ENCODE measurements around the gene MUC21. TPM values are rescaled to one million over a fixed set of nuclear protein-coding genes. Genes with fewer than 3 reads are reported as not detected.

The MUC21 gene
- polyA plus RNA-seq, 1 of the 3 experiments (the other 2 are of a cell fraction) = not detected

DNA sequence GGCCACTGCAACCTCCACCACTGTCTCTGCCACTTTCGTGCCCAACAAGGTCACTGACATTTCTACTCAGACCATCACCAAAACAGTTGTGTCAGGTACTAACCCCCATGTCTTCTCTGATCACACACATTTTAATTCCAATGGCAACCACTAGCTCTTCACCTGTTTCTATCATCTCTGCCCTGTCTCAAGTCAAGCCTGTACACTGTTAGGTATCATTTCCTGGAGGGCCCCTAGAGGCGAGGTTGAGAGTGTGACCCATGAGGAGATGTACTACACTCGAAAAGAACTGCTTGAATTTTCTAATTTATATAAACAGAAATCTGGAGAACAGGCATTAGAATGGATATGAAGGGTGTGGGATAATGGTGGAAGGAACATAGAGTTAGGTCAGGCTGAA is 17.4 kb upstream of the MUC21 start:
- H3K79me2 ChIP-seq (ENCODE audit: insufficient read depth) = no peaks in the 10 kb centered on the region
- 10% methylated on average over 3 of the region's 3 CpGs for WGBS (ENCODE audit: low lambda C conversion rate)
- no peak overlapping the region for H3K27ac ChIP-seq (ENCODE audit: low read depth in 2 of 2, low read length in 1 of 2)
- no peaks in the 10 kb centered on the region; a peak in 1 of 4 replicates for H3K4me1 ChIP-seq (ENCODE audit: control insufficient read depth in 1 of 2, insufficient read depth in 2 of 2, low read depth in 1 of 2, low read length in 1 of 2)
- no peak overlapping the region for H2AFZ ChIP-seq (ENCODE audit: low read depth)
- no peak overlapping the region for H3K4me2 ChIP-seq
- no peak overlapping the region for H3K4me3 ChIP-seq (ENCODE audit: low read depth in 2 of 2, low read length in 1 of 2)
- H3K36me3 ChIP-seq (replicated peaks in 1 of 2; ENCODE audit: control insufficient read depth in 1 of 2, insufficient read depth in 2 of 2, low read length in 1 of 2) = no peaks in the 10 kb centered on the region
- no peaks in the 10 kb centered on the region for H3K9me3 ChIP-seq
- H3F3A ChIP-seq (replicated peaks; ENCODE audit: insufficient read depth) = no peaks in the 10 kb centered on the region
- CTCF ChIA-PET = interaction anchor here (1.2 kb wide), 1 partner anchor 121 kb away, joined by 3 read pairs; no protein-coding TSS in a partner anchor
- H3K9me2 ChIP-seq = no peaks in the 10 kb centered on the region
- DNase-seq = no peak
- POLR2A ChIA-PET = no interaction called here
- TF ChIP-seq SMC3 (IDR thresholded peaks at IDR 0.05; ENCODE audit: low read depth, low read length) (no peak), POLR2AphosphoS5 (IDR thresholded peaks at IDR 0.05; ENCODE audit: low read depth, low read length) (no peak), TEAD4 (IDR thresholded peaks at IDR 0.05; ENCODE audit: borderline replicate concordance, insufficient read depth) (no peak), SIN3A (IDR thresholded peaks at IDR 0.05; ENCODE audit: borderline replicate concordance, low read depth, low read length) (no peak), MXI1 (IDR thresholded peaks at IDR 0.05; ENCODE audit: low read depth, low read length) (no peak), TAF1 (IDR thresholded peaks at IDR 0.05; ENCODE audit: borderline replicate concordance, low read depth, low read length) (no peak), NRF1 (IDR thresholded peaks at IDR 0.05; ENCODE audit: low read depth, low read length) (no peak), NFIC (IDR thresholded peaks at IDR 0.05; ENCODE audit: borderline replicate concordance) (no peak), YY1 (IDR thresholded peaks at IDR 0.05; ENCODE audit: low read depth) (no peak), FOSL2 (IDR thresholded peaks at IDR 0.05; ENCODE audit: borderline replicate concordance, low read depth) (no peak), EP300 (IDR thresholded peaks at IDR 0.05; ENCODE audit: borderline replicate concordance in 1 of 2, low read depth in 1 of 2, low read length in 1 of 2) (no peak), ELF1 (IDR thresholded peaks at IDR 0.05) (no peak), GABPA (IDR thresholded peaks at IDR 0.05; ENCODE audit: low read depth) (no peak), RFX5 (IDR thresholded peaks at IDR 0.05; ENCODE audit: low read length) (no peak)
- TF ChIP-seq, protein P1, sequence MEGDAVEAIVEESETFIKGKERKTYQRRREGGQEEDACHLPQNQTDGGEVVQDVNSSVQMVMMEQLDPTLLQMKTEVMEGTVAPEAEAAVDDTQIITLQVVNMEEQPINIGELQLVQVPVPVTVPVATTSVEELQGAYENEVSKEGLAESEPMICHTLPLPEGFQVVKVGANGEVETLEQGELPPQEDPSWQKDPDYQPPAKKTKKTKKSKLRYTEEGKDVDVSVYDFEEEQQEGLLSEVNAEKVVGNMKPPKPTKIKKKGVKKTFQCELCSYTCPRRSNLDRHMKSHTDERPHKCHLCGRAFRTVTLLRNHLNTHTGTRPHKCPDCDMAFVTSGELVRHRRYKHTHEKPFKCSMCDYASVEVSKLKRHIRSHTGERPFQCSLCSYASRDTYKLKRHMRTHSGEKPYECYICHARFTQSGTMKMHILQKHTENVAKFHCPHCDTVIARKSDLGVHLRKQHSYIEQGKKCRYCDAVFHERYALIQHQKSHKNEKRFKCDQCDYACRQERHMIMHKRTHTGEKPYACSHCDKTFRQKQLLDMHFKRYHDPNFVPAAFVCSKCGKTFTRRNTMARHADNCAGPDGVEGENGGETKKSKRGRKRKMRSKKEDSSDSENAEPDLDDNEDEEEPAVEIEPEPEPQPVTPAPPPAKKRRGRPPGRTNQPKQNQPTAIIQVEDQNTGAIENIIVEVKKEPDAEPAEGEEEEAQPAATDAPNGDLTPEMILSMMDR (IDR thresholded peaks at IDR 0.05) = no peak
- TF ChIP-seq, protein P2, sequence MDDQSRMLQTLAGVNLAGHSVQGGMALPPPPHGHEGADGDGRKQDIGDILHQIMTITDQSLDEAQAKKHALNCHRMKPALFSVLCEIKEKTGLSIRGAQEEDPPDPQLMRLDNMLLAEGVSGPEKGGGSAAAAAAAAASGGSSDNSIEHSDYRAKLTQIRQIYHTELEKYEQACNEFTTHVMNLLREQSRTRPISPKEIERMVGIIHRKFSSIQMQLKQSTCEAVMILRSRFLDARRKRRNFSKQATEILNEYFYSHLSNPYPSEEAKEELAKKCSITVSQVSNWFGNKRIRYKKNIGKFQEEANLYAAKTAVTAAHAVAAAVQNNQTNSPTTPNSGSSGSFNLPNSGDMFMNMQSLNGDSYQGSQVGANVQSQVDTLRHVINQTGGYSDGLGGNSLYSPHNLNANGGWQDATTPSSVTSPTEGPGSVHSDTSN (IDR thresholded peaks at IDR 0.05) = no peak
- TF ChIP-seq, protein P3, sequence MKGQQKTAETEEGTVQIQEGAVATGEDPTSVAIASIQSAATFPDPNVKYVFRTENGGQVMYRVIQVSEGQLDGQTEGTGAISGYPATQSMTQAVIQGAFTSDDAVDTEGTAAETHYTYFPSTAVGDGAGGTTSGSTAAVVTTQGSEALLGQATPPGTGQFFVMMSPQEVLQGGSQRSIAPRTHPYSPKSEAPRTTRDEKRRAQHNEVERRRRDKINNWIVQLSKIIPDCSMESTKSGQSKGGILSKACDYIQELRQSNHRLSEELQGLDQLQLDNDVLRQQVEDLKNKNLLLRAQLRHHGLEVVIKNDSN (IDR thresholded peaks at IDR 0.05; ENCODE audit: borderline replicate concordance, low read depth) = no peak
- TF ChIP-seq, protein P4, sequence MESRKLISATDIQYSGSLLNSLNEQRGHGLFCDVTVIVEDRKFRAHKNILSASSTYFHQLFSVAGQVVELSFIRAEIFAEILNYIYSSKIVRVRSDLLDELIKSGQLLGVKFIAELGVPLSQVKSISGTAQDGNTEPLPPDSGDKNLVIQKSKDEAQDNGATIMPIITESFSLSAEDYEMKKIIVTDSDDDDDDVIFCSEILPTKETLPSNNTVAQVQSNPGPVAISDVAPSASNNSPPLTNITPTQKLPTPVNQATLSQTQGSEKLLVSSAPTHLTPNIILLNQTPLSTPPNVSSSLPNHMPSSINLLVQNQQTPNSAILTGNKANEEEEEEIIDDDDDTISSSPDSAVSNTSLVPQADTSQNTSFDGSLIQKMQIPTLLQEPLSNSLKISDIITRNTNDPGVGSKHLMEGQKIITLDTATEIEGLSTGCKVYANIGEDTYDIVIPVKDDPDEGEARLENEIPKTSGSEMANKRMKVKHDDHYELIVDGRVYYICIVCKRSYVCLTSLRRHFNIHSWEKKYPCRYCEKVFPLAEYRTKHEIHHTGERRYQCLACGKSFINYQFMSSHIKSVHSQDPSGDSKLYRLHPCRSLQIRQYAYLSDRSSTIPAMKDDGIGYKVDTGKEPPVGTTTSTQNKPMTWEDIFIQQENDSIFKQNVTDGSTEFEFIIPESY (IDR thresholded peaks at IDR 0.05; ENCODE audit: borderline replicate concordance, low read depth) = no peak
- TF ChIP-seq, protein P5, sequence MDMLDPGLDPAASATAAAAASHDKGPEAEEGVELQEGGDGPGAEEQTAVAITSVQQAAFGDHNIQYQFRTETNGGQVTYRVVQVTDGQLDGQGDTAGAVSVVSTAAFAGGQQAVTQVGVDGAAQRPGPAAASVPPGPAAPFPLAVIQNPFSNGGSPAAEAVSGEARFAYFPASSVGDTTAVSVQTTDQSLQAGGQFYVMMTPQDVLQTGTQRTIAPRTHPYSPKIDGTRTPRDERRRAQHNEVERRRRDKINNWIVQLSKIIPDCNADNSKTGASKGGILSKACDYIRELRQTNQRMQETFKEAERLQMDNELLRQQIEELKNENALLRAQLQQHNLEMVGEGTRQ (IDR thresholded peaks at IDR 0.05; ENCODE audit: borderline replicate concordance, low read depth, low read length) = no peak
- TF ChIP-seq, protein P6, sequence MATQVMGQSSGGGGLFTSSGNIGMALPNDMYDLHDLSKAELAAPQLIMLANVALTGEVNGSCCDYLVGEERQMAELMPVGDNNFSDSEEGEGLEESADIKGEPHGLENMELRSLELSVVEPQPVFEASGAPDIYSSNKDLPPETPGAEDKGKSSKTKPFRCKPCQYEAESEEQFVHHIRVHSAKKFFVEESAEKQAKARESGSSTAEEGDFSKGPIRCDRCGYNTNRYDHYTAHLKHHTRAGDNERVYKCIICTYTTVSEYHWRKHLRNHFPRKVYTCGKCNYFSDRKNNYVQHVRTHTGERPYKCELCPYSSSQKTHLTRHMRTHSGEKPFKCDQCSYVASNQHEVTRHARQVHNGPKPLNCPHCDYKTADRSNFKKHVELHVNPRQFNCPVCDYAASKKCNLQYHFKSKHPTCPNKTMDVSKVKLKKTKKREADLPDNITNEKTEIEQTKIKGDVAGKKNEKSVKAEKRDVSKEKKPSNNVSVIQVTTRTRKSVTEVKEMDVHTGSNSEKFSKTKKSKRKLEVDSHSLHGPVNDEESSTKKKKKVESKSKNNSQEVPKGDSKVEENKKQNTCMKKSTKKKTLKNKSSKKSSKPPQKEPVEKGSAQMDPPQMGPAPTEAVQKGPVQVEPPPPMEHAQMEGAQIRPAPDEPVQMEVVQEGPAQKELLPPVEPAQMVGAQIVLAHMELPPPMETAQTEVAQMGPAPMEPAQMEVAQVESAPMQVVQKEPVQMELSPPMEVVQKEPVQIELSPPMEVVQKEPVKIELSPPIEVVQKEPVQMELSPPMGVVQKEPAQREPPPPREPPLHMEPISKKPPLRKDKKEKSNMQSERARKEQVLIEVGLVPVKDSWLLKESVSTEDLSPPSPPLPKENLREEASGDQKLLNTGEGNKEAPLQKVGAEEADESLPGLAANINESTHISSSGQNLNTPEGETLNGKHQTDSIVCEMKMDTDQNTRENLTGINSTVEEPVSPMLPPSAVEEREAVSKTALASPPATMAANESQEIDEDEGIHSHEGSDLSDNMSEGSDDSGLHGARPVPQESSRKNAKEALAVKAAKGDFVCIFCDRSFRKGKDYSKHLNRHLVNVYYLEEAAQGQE (IDR thresholded peaks at IDR 0.05; ENCODE audit: low read depth, low read length) = no peak
- no peaks in the 10 kb centered on the region; the same call in 1 of the 2 replicates for H3K27me3 ChIP-seq (ENCODE audit: insufficient read depth)
- H3K9ac ChIP-seq = no peak overlapping the region
- no peaks in the 10 kb centered on the region for H4K20me1 ChIP-seq (ENCODE audit: insufficient read depth)

Data from SK-N-SH (cell line).